ENCODE measurements around the gene NAV2.

Gene NAV2

DNA sequence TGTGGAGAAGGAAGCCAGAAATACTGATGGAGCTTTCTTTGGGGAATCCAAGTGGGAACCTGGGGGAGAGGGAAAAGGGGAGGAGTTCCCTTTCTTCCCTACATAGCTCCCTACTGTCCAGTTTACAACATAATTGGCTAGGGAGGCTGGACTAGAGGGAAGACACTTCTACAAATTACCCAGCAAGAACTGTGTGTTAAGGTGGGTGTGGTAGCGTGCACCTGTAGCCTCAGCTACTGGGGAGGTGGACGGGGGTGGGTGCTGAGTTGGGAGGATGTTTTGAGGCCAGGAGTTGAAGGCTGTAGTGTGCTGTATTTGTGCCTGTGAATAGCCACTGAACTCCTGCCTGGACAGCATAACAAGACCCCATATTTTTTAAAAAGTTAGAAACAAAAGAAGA lies 74.0 kb downstream of the NAV2 start:
- H3K27ac ChIP-seq (ENCODE audit: low read depth, low read length): no peak overlapping the region
- H3K9ac ChIP-seq (ENCODE audit: low read depth, low read length): no peak overlapping the region
- peaks cover 23% of the 10 kb centered on the region for H3K4me1 ChIP-seq (ENCODE audit: insufficient read depth, low read length)
- H3K36me3 ChIP-seq (ENCODE audit: insufficient read depth, low read length): no peaks in the 10 kb centered on the region
- no peak overlapping the region for H3K4me3 ChIP-seq (ENCODE audit: low read length)
- no peaks in the 10 kb centered on the region for H3K27me3 ChIP-seq (ENCODE audit: insufficient read depth, low read length)
- H3K9me3 ChIP-seq (ENCODE audit: insufficient read depth, low read depth, low read length): no peaks in the 10 kb centered on the region
- 90% methylated on average over 2 of the region's 2 CpGs for WGBS

DNA sequence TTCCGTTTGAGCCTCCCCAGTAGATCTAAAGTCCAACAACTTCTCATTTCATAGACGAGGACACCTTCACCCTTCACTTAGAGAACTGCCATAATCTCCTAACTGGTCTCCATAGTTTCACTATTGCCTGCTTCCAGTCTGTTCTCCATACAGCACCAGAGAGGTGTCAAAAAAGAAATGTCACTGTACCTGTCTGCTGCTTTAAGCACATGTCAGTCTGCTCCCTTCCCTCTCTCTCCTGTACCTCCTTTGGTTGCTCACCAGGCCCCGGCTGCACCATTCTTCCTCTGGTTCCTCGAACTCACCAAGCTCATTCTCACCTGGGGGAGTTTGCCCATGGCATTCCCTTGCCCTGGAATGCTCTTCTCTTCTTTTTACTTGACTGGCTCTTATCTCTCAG lies 75.8 kb downstream of the NAV2 start:
- Histone ChIP-seq H3K9ac (ENCODE audit: low read depth, low read length) (no peak overlapping the region), H3K27me3 (ENCODE audit: insufficient read depth, low read length) (no peaks in the 10 kb centered on the region), H3K36me3 (ENCODE audit: insufficient read depth, low read length) (no peaks in the 10 kb centered on the region), H3K4me1 (ENCODE audit: insufficient read depth, low read length) (peaks cover 24% of the 10 kb centered on the region; the same call in 1 of the 2 replicates), H3K9me3 (ENCODE audit: insufficient read depth, low read depth, low read length) (no peaks in the 10 kb centered on the region), H3K4me3 (ENCODE audit: low read length) (no peak overlapping the region), H3K27ac (ENCODE audit: low read depth, low read length) (no peak overlapping the region)
- 90% methylated on average over 4 of the region's 4 CpGs for WGBS

DNA sequence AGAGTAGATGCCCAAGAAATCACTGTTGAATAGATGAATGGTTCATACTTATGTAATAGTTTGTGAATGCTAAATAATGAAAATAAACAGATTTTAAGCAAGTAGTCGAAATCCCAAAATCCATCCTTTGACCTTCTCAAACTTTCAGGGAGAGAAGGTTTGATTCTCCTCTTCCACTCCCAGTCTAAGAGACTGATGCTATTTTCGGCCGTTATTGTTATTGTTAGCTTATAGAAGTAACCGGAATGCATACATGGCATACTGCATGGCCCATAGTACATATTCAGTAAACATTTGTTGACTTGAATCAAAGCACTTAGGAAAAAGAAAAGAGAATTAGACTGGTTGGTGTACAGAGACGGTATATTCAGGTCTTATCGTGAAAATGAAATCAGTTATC lies 76.6 kb downstream of the NAV2 start:
- Histone ChIP-seq H3K4me3 (ENCODE audit: low read length) (no peak overlapping the region), H3K36me3 (ENCODE audit: insufficient read depth, low read length) (no peaks in the 10 kb centered on the region), H3K27me3 (ENCODE audit: insufficient read depth, low read length) (no peaks in the 10 kb centered on the region), H3K9me3 (ENCODE audit: insufficient read depth, low read depth, low read length) (no peaks in the 10 kb centered on the region), H3K9ac (ENCODE audit: low read depth, low read length) (no peak overlapping the region), H3K27ac (ENCODE audit: low read depth, low read length) (no peak overlapping the region), H3K4me1 (ENCODE audit: insufficient read depth, low read length) (peaks cover 24% of the 10 kb centered on the region; the same call in 1 of the 2 replicates)
- WGBS: 93% methylated on average over 6 of the region's 6 CpGs

DNA sequence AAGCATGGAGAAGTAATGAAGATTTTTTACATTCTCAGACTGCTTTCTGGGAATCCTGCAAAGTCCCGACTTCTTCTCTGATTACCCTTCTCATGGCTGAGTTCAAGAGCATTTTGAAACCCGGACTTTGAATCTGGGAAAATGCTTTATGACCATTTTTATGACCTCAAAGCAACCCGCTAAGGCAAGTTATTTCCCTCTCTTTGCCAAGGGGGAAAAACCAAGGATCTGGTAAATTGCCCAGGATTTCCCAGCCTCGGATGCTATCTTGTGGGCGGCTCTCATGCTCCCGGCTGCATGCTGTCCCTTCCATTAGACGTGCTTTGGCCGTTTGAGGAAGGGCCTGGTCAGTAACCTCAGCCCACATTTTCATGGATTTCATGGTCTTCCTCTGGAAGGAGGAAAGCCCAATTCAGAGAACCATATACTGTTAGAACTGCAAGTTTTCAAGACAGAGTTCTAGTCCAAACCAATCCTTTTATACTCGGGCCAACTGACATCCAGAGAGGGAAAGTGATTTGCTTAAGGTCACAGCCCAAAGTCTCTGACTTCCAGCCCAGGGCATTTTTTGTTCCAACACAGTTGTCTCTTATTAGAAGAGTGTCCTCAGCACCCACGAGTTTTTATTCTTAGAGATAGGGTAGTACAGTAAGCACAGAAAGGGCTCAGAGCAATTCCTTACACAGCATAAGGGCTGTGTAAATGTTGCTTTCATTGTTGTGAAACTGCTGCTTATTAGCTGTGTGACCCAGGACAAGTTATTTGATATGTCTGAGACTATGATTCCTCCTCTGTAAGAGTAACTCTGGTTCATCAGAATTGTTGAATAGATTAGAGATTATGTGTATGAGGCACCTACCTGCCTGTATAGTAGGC lies 77.4 kb downstream of the NAV2 start:
- H3K4me1 ChIP-seq (ENCODE audit: insufficient read depth, low read length): peaks cover 32% of the 10 kb centered on the region
- H3K9ac ChIP-seq (ENCODE audit: low read depth, low read length): no peak overlapping the region

DNA sequence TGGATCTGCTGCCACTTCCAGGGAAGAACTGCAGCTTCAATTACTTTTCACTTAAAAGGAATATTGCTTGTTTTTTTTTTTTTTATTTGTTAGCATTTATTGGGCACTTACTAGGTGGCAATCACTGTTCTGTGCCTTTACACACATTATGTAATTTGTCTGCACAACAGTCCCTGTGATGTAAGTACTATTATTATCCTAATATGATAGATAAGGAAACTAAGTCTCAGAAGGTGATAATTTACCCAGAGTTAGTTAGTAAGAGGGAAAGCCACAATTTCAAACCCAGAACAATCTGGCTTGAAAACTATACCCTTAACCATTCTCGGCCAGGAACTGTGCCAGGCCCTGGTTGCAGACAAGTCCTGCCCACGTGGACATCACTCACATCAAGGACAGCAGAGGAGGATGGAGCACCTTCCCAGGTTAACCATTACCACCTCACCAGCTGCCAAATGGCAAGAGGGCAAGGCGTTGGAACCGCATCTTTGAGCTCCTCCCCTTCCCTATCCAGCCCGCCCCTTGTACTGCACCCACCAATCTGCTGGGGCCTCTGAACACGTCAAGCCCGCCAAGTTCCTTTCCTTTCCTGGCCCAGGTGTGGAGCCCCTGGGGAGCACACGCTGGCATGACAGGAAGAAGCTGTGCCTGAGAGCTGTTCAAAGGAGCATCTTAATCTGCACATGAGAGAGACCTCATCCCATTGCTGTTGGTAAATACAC lies 78.4 kb downstream of the NAV2 start:
- Histone ChIP-seq H3K36me3 (ENCODE audit: insufficient read depth, low read length) (no peaks in the 10 kb centered on the region), H3K9ac (ENCODE audit: low read depth, low read length) (no peak overlapping the region), H3K9me3 (ENCODE audit: insufficient read depth, low read depth, low read length) (no peaks in the 10 kb centered on the region), H3K27me3 (ENCODE audit: insufficient read depth, low read length) (no peaks in the 10 kb centered on the region), H3K4me1 (ENCODE audit: insufficient read depth, low read length) (peaks cover 33% of the 10 kb centered on the region), H3K27ac (ENCODE audit: low read depth, low read length) (no peak overlapping the region), H3K4me3 (ENCODE audit: low read length) (no peak overlapping the region)
- 75% methylated on average over 8 of the region's 8 CpGs for WGBS

More for the DNA sequence above, 77.4 kb downstream of the NAV2 start:
- Histone ChIP-seq H3K27me3 (ENCODE audit: insufficient read depth, low read length) (no peaks in the 10 kb centered on the region), H3K27ac (ENCODE audit: low read depth, low read length) (no peak overlapping the region), H3K36me3 (ENCODE audit: insufficient read depth, low read length) (no peaks in the 10 kb centered on the region), H3K9me3 (ENCODE audit: insufficient read depth, low read depth, low read length) (no peaks in the 10 kb centered on the region), H3K4me3 (ENCODE audit: low read length) (no peak overlapping the region)
- WGBS: 86% methylated on average over 10 of the region's 10 CpGs

DNA sequence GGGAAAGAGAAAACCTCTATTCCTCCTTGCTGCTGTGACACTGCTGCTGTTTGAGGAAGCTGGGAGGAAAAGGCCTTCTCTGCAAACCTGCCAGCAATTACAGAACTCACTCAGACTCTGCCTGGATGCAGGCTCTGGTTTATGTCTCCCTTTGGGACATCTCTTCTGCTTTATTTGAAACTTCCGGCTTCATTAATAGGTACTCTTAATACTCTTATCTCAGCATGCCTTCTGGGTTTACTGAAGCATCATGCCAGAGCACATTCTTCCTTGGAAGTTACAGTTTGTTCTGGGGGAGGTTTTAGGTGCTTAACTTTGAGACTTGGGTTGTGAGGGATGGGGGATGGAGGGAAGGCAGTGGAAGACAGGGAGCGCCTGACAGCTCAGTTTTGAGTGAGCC lies 79.9 kb downstream of the NAV2 start:
- Histone ChIP-seq H3K4me1 (ENCODE audit: insufficient read depth, low read length) (peaks cover 39% of the 10 kb centered on the region), H3K36me3 (ENCODE audit: insufficient read depth, low read length) (no peaks in the 10 kb centered on the region), H3K27ac (ENCODE audit: low read depth, low read length) (no peak overlapping the region), H3K9me3 (ENCODE audit: insufficient read depth, low read depth, low read length) (no peaks in the 10 kb centered on the region), H3K27me3 (ENCODE audit: insufficient read depth, low read length) (no peaks in the 10 kb centered on the region), H3K4me3 (ENCODE audit: low read length) (no peak overlapping the region), H3K9ac (ENCODE audit: low read depth, low read length) (no peak overlapping the region)
- WGBS: 82% methylated on average over 2 of the region's 2 CpGs

DNA sequence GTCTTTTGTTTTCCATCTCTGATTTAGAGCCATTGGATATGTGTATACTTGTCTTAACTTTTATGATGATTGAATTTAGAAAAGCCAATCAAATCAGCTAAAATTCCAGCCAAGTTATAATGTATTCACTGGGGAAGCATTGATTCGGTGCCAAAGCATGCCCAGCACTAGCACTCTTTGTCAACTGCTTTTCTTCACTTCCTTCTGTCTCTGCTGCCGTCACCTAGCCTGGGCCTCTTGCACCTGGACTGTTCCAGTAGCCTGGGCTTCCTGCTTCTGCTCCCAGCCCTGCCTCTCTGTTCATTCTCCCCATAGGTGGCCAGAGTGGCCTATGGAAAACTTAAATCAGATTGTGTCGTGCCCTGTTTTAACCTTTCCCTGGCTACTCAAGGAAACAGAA lies 80.7 kb downstream of the NAV2 start:
- no peaks in the 10 kb centered on the region for H3K9me3 ChIP-seq (ENCODE audit: insufficient read depth, low read depth, low read length)

DNA sequence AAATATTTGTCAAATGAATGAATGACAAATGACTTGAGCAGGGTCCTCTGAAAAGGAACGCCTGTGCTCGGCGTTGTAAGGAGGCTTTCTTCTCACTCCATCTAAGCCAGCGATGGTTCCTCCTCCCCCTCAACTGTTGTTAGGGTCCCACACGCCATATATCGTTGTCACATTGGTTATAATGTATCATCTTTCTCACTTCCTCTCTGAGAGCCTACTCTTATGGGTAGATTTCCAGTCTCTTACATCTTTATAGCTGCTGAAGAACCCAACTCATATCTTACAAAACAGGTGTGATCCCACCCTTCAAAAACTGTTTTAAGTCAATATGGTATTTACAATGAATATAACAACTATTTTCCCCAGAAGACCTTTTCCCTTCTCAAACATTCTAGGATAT lies 81.5 kb downstream of the NAV2 start:
- Histone ChIP-seq H3K4me3 (ENCODE audit: low read length) (no peak overlapping the region), H3K4me1 (ENCODE audit: insufficient read depth, low read length) (peaks cover 39% of the 10 kb centered on the region), H3K27me3 (ENCODE audit: insufficient read depth, low read length) (no peaks in the 10 kb centered on the region), H3K36me3 (ENCODE audit: insufficient read depth, low read length) (0 out of 2 replicates have a peak, but pooled peaks cover 5% of the 10 kb centered on the region), H3K27ac (ENCODE audit: low read depth, low read length) (no peak overlapping the region), H3K9ac (ENCODE audit: low read depth, low read length) (no peak overlapping the region), H3K9me3 (ENCODE audit: insufficient read depth, low read depth, low read length) (no peaks in the 10 kb centered on the region)
- WGBS: 95% methylated on average over 6 of the region's 6 CpGs

More for the DNA sequence above, 80.7 kb downstream of the NAV2 start:
- 72% methylated on average over 3 of the region's 3 CpGs for WGBS
- Histone ChIP-seq H3K27me3 (ENCODE audit: insufficient read depth, low read length) (no peaks in the 10 kb centered on the region), H3K27ac (ENCODE audit: low read depth, low read length) (no peak overlapping the region), H3K4me1 (ENCODE audit: insufficient read depth, low read length) (peaks cover 39% of the 10 kb centered on the region), H3K36me3 (ENCODE audit: insufficient read depth, low read length) (0 out of 2 replicates have a peak, but pooled peaks cover 5% of the 10 kb centered on the region), H3K4me3 (ENCODE audit: low read length) (no peak overlapping the region), H3K9ac (ENCODE audit: low read depth, low read length) (no peak overlapping the region)

DNA sequence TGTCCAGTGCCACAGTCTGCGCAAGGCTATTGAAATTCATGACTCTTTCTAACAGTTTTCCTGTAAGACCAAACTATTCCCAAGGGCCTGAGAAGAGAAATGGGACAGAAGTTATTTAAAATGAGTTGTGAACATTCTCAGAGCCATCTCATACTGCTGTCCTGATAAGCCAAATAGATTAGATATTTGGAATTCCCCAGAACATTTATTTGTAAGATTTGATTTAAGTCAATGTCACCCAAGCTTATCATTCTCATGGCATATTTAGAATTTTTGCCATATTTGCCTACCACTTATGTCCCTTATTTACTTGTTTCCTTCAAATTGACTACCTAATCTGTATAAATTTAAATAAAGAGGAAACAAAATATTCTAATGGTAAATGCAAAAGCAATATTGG lies 82.4 kb downstream of the NAV2 start:
- Histone ChIP-seq H3K4me3 (ENCODE audit: low read length) (no peak overlapping the region), H3K27me3 (ENCODE audit: insufficient read depth, low read length) (no peaks in the 10 kb centered on the region), H3K9ac (ENCODE audit: low read depth, low read length) (no peak overlapping the region), H3K27ac (ENCODE audit: low read depth, low read length) (no peak overlapping the region), H3K36me3 (ENCODE audit: insufficient read depth, low read length) (0 out of 2 replicates have a peak, but pooled peaks cover 5% of the 10 kb centered on the region), H3K9me3 (ENCODE audit: insufficient read depth, low read depth, low read length) (no peaks in the 10 kb centered on the region), H3K4me1 (ENCODE audit: insufficient read depth, low read length) (peaks cover 38% of the 10 kb centered on the region)
- 94% methylated on average over 1 of the region's 1 CpG for WGBS

DNA sequence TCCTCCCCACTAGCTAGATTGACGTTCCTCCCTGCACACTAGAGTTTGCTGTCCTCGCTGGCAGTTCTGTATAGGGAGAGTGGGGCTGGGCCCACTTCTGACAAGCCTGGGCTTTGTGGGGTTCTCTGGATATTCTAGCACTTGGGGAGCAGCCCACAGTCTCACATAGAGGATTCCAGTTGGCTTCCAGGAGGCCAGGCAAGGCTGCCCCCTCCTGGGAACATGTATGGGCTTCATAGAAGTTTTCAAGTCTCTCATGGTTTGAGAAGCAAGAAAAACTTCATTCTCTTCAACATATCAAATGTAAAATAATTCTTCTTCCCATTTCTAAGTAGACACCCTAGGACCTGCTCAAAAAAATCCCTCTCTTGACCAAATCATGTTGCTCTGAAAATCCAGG lies 87.5 kb downstream of the NAV2 start:
- Histone ChIP-seq H3K27me3 (ENCODE audit: insufficient read depth, low read length) (no peaks in the 10 kb centered on the region), H3K9ac (ENCODE audit: low read depth, low read length) (no peak overlapping the region), H3K27ac (ENCODE audit: low read depth, low read length) (no peak overlapping the region), H3K36me3 (ENCODE audit: insufficient read depth, low read length) (0 out of 2 replicates have a peak, but pooled peaks cover 5% of the 10 kb centered on the region), H3K9me3 (ENCODE audit: insufficient read depth, low read depth, low read length) (no peaks in the 10 kb centered on the region), H3K4me1 (ENCODE audit: insufficient read depth, low read length) (peaks cover 38% of the 10 kb centered on the region), H3K4me3 (ENCODE audit: low read length) (no peak overlapping the region)
- 90% methylated on average over 2 of the region's 2 CpGs for WGBS
